SU-DHL-6 (cell line): ENCODE data around the gene PDE1A.

Source experiments
- H2AFZ ChIP-seq: fragments of 200-600 bp; sonication (generic); 2 replicates; pipeline ENCODE4 v1.6.1; 2014; ENCODE audit warnings: low read depth, mild to moderate bottlenecking, moderate library complexity, mixed read lengths, antibody characterized with exemption, low read length; ENCODE audit not compliant: severe bottlenecking
- H3F3A ChIP-seq: fragments of 200-600 bp; shearing (Covaris generic); 2 replicates; pipeline ENCODE4 v1.6.0; 2016; ENCODE audit warnings: antibody characterized with exemption, mild to moderate bottlenecking; ENCODE audit not compliant: insufficient read depth
- H3K27ac ChIP-seq: fragments of 200-600 bp; sonication (generic); 2 replicates; pipeline ENCODE4 v1.5.1; 2016; ENCODE audit warnings: low read depth, mild to moderate bottlenecking, low read length, moderate library complexity, mixed read lengths
- H3K27me3 ChIP-seq: fragments of 200-600 bp; sonication (generic), shearing (Covaris generic); 2 replicates; pipeline ENCODE4 v1.6.0; 2014; ENCODE audit warnings: mild to moderate bottlenecking, low read length
- H3K36me3 ChIP-seq: fragments of 200-600 bp; sonication (generic); 2 replicates; pipeline ENCODE4 v1.6.1; 2014; ENCODE audit warnings: mild to moderate bottlenecking, low read length, mixed read lengths
- H3K4me2 ChIP-seq: fragments of 300-600, 200-600 bp; shearing (Covaris generic), sonication (generic); 2 replicates; pipeline ENCODE4 v1.6.0; 2014; ENCODE audit warnings: low read length, low read depth, mild to moderate bottlenecking; ENCODE audit not compliant: poor library complexity, severe bottlenecking
- H3K4me3 ChIP-seq: fragments of 200-600 bp; sonication (generic); 2 replicates; pipeline ENCODE4 v1.5.1; 2014; ENCODE audit warnings: antibody characterized with exemption, low read length, mild to moderate bottlenecking, mixed read lengths; ENCODE audit not compliant: insufficient read depth, poor library complexity, severe bottlenecking
- H3K79me2 ChIP-seq: fragments of 200-600 bp; sonication (generic); 2 replicates; pipeline ENCODE4 v1.6.1; 2014; ENCODE audit warnings: mild to moderate bottlenecking, low read length, moderate library complexity; ENCODE audit not compliant: insufficient read depth
- H3K9ac ChIP-seq: fragments of 200-600 bp; sonication (generic); 2 replicates; pipeline ENCODE4 v1.7.0; 2014; ENCODE audit warnings: mild to moderate bottlenecking, low read length
- H3K9me2 ChIP-seq: fragments of 200-600 bp; sonication (generic); replicated peaks from 2 replicates; pipeline ENCODE4 v1.6.1; 2014; ENCODE audit warnings: low read length; ENCODE audit not compliant: insufficient read depth
- H3K9me3 ChIP-seq: fragments of 200-600 bp; sonication (generic); 2 replicates; pipeline ENCODE4 v1.6.1; 2014; ENCODE audit warnings: low read length, mixed read lengths; ENCODE audit not compliant: insufficient read depth
- H4K20me1 ChIP-seq: fragments of 200-600 bp; sonication (generic); 2 replicates; pipeline ENCODE4 v1.6.1; 2014; ENCODE audit warnings: low read depth, mild to moderate bottlenecking, antibody characterized with exemption, low read length, moderate library complexity, mixed read lengths
- CTCF ChIP-seq: fragments of 200-600 bp; sonication (generic); IDR thresholded peaks from one replicate; pipeline ENCODE4 v1.5.1; 2017; ENCODE audit warnings: antibody characterized with exemption, mild to moderate bottlenecking, low read length, moderate library complexity; ENCODE audit not compliant: insufficient read depth, poor library complexity, severe bottlenecking
- EZH2phosphoT487 ChIP-seq: fragments of 200-600 bp; sonication (generic), shearing (Covaris generic); conservative IDR thresholded peaks from 2 replicates; pipeline ENCODE4 v1.6.1; 2018; ENCODE audit warnings: mild to moderate bottlenecking, antibody characterized with exemption, low read length, moderate library complexity, mixed read lengths

PDE1A gene

DNA sequence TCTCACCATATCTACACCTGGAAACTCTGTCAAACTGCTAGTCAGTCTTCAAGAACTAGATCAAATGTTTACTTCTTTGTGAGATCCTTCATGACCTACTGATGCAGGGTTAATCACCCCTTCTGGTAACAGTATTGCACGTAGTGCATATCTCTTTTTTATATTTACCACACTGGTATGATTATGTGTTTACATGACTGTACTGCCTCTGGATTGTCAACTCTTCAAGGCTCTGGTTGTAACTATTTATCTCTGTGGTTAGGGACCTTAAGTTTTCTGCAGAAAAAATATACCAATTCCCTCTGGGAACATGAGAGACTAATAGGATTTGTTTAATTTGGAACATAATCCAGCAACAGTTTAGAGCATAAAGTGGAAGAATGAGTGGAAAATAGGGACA is 135.5 kb downstream of the PDE1A start:
- H4K20me1 ChIP-seq, result no peaks in the 10 kb centered on the region
- H3F3A ChIP-seq, result no peaks in the 10 kb centered on the region
- no peaks in the 10 kb centered on the region for H3K27me3 ChIP-seq
- H3K9me3 ChIP-seq, result no peaks in the 10 kb centered on the region
- H3K9me2 ChIP-seq, result no peaks in the 10 kb centered on the region
- no peak overlapping the region for H3K9ac ChIP-seq
- no peak overlapping the region for H3K27ac ChIP-seq
- no peaks in the 10 kb centered on the region for H3K79me2 ChIP-seq
- no peak overlapping the region for H3K4me2 ChIP-seq
- no peaks in the 10 kb centered on the region for H3K36me3 ChIP-seq
- TF ChIP-seq CTCF, result no peak
- no peak for TF ChIP-seq EZH2phosphoT487
- no peak overlapping the region for H2AFZ ChIP-seq
- no peak overlapping the region for H3K4me3 ChIP-seq

DNA sequence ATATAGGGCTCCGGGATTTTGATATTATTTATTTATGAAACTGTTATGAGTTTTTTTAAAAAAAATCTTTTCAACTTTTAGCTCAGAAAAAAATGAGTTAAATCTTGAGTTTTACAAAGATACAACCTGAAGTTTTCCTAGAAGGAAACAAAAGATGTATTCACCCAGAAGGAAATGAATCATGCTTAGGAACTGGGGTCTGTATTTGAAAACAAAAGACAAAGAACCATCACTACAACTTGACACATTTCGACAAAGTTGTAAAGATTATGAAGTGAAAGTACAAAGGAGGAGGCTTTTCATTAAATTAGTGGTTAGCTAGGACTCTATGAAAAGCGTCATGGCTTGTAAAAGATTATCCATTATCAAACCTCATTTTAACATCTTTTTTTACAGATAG is 143.3 kb downstream of the PDE1A start:
- no peak overlapping the region for H3K9ac ChIP-seq
- H3K4me2 ChIP-seq, result no peak overlapping the region
- no peak overlapping the region for H3K27ac ChIP-seq

DNA sequence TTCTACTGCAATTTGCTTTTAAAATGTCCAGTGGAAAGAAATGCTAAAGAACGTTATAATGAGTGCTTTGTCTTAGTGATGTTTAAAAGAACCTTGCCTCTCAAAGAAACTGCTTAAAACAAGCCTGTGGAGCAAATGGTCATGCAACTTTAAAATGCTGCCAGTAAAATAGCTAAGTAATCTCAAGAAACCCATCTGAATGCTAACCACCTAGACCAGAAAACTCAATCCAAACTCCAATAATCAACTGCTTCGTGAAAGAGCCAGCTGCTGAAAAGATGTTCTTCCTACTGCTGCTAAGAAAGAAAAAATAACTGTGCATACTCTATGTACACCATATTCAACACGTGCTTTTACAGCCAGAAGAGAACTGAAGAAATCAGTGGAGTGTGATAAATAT is 145.6 kb downstream of the PDE1A start:
- Histone ChIP-seq H3K27me3 (no peaks in the 10 kb centered on the region), H2AFZ (no peak overlapping the region), H3K4me2 (no peak overlapping the region), H3F3A (no peaks in the 10 kb centered on the region), H3K9me2 (no peaks in the 10 kb centered on the region), H4K20me1 (no peaks in the 10 kb centered on the region), H3K36me3 (no peaks in the 10 kb centered on the region), H3K9ac (no peak overlapping the region), H3K9me3 (peaks cover 8% of the 10 kb centered on the region; the same call in 1 of the 2 replicates), H3K79me2 (no peaks in the 10 kb centered on the region), H3K27ac (no peak overlapping the region), H3K4me3 (no peak overlapping the region)
- TF ChIP-seq EZH2phosphoT487, result no peak
- TF ChIP-seq CTCF, result no peak

More for the DNA sequence above, 143.3 kb downstream of the PDE1A start:
- Histone ChIP-seq H4K20me1 (no peaks in the 10 kb centered on the region), H2AFZ (no peak overlapping the region), H3K9me2 (no peaks in the 10 kb centered on the region), H3K9me3 (no peaks in the 10 kb centered on the region), H3F3A (no peaks in the 10 kb centered on the region), H3K4me3 (no peak overlapping the region), H3K36me3 (no peaks in the 10 kb centered on the region), H3K79me2 (no peaks in the 10 kb centered on the region), H3K27me3 (no peaks in the 10 kb centered on the region)
- TF ChIP-seq CTCF, result no peak
- no peak for TF ChIP-seq EZH2phosphoT487
